Measurements from ENCODE around the gene NAT8L.

The NAT8L gene

DNA sequence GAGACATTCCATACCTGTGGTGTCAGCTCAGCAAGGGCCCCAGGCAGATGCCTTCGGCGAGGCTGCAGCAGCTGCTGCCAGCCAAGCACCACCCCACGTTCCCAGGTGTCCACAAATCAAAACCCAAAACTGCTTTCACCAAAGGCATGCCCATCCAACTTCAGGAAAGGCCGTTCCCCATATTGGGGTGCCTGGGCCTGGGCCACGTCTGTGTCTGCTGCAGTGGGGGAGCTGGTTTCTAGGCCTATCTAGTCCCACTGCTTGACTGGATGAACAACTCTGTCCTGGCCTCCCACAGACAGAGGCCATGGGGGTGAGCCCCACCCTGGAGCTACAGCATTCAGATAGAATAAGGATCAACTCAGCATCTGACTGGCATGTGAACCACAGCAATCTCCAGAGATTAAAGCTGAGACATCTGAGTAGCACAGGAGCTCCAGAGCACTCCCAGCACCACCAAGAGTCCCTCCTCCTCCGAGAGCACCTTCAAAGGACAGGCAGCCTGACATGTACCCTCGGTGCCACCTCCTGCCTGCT is 37.0 kb downstream of the NAT8L start:
- no peak for DNase-seq

DNA sequence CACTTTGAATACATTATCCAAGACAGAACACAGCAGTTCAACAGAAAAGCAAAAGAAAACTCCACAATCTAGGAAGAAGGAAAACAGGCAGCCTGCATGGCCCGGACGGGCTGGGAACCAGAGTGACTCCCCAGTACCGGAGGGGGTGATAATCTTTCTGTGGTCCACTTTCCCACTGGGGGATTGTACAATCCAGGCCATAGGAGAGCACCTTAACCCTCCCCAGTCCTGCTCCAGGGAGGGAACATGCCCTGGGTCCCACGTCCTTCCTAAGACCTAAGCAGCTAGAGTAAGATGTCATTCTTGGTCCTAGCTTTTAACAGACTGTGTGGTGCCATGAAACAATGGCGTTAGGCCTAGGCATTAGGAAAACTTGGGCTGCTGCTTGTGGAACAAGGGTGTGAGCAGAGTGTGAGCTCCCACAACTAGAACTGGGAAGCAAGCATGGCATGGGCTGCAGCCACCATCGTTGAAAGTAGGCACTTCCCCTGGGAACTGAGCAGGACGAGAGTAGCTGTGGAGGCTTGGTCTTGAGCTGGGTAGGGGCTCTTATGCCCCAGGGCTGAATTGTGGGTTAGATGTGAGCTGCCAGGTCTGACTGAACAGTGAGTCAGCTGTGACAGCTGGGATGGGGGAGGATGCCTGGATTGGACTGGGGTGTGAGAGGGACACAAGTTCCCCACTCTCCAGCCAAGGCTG is 42.4 kb downstream of the NAT8L start:
- DNase-seq: no peak

GRCh38 chr4:2102045-2102883 is 43.1 kb downstream of the NAT8L start:
- no peak for DNase-seq

DNA sequence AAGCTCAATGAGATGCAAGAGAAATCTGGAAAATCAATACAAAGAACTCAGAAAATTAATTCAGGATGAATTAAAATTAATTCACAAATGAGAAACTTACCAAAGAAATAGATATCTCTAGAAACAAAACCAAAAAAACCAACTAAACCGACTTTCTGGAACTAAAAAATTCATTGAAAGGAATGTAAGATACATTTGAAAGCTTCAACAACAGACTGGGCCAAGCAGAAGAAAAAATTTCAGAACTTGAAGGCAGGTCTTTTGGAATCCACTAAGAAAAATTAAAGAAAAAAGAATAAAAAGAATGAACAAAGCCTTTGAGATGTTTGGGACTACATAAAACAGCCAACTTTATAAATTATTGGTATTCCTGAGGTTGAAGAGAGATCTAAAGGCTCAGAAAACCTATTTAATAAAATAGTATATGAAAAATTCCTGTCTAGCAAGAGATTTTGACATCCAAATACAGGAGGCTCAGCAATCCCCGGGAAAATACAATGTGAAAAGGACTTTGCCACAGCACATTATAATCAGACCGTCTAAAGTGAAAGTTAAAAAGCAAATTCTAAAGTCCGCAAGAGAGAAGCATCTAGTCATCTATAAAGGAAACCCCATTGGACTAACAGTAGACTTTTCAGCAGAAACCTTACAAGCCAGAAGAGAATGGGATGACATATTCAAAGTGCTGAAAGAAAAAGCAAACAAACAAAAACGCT is 44.2 kb downstream of the NAT8L start:
- DNase-seq: no peak

- peak; percentile 15 for DNase-seq
Measured at GRCh38 chr4:2103843-2104547, 44.9 kb downstream of the NAT8L start.

GRCh38 chr4:2104556-2105345 is 45.6 kb downstream of the NAT8L start:
- no peak for DNase-seq

DNA sequence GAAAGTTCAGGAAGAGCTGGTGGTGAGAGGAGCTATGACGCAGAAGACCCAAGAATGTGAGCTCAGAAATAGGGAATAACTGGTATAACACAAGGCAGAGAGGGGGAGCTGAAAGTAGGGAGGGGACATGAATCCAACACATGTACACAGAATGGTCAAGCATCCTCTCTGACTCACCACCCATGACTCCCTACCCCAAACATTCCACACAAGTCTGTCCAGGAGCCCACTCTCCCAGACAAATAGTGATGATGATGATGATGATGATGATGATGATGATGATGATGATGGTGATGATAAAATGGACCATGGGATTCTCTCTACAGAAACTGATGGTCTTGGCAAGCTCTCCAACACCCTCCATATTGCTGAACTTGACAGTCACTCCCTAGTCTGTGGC is 46.4 kb downstream of the NAT8L start:
- DNase-seq: no peak

GRCh38 chr4:2116687-2117400 is 57.7 kb downstream of the NAT8L start:
- no peak for DNase-seq
